SK-MEL-5 (cell line): ENCODE measurements around the gene CIROP. TPM values are rescaled to one million over a fixed set of nuclear protein-coding genes. Genes with fewer than 3 reads are reported as not detected.
A peak's percentile ranks its signal among the peaks of the same experiment; 100 is the strongest.

Source experiments
- DNase-seq: peaks from one replicate; pipeline ENCODE4 v3.0.0-alpha.2; 2016; ENCODE audit warnings: low read depth, low spot score
- in situ Hi-C: cut with HindIII; loops from 2 replicates; pipeline ENCODE4 v1.10.0; 2016; ENCODE audit warnings: low sequenced_read_pairs, high pct_unique_total_duplicates, low pct_unique_long_range_greater_than_20kb
- total RNA-seq: library from RNA; depleted of rRNA; stranded (reverse); fragments of >200 nt; shearing (Covaris generic); gene quantifications from 2 replicates; pipeline ENCODE4 v1.2.3, GENCODE V29; 2014

CIROP gene
- total RNA-seq, 1 experiment from 2014 or later: not detected

- in situ Hi-C loops: no loop called here
- no peak for DNase-seq
These were observed 31.9 kb upstream of the CIROP start for GRCh38 chr14:23136566-23137133.

- no peak for DNase-seq
- in situ Hi-C loops: no loop called here
These were observed 28.2 kb upstream of the CIROP start for GRCh38 chr14:23132970-23133369.

GRCh38 chr14:23131482-23131881 lies 26.7 kb upstream of the CIROP start:
- no peak for DNase-seq
- in situ Hi-C loops: no loop called here

- no peak for DNase-seq
- in situ Hi-C loops: no loop called here
These were observed 26.1 kb upstream of the CIROP start for GRCh38 chr14:23130871-23131270.

- in situ Hi-C loops: no loop called here
- DNase-seq: no peak
These were observed 25.0 kb upstream of the CIROP start for GRCh38 chr14:23129759-23130316.

GRCh38 chr14:23128969-23129758 lies 24.4 kb upstream of the CIROP start:
- DNase-seq: no peak
- in situ Hi-C loops: no loop called here

GRCh38 chr14:23127861-23128260 lies 23.1 kb upstream of the CIROP start:
- DNase-seq: no peak
- in situ Hi-C loops: no loop called here

- in situ Hi-C loops: no loop called here
- no peak for DNase-seq
These were observed 21.9 kb upstream of the CIROP start for GRCh38 chr14:23126548-23127278.

- in situ Hi-C loops: no loop called here
- DNase-seq: no peak
These were observed 21.2 kb upstream of the CIROP start for GRCh38 chr14:23125933-23126524.

GRCh38 chr14:23125011-23125410 lies 20.2 kb upstream of the CIROP start:
- no peak for DNase-seq
- in situ Hi-C loops: no loop called here

GRCh38 chr14:23124337-23124954 lies 19.7 kb upstream of the CIROP start:
- DNase-seq: no peak
- in situ Hi-C loops: no loop called here

GRCh38 chr14:23123419-23123818 lies 18.6 kb upstream of the CIROP start:
- no peak for DNase-seq
- in situ Hi-C loops: no loop called here

GRCh38 chr14:23122086-23122485 lies 17.3 kb upstream of the CIROP start:
- no peak for DNase-seq
- in situ Hi-C loops: no loop called here

GRCh38 chr14:23121361-23121771 lies 16.6 kb upstream of the CIROP start:
- DNase-seq: no peak
- in situ Hi-C loops: no loop called here

- DNase-seq: peak; percentile 88
These were observed 15.9 kb upstream of the CIROP start for GRCh38 chr14:23120541-23121251.

GRCh38 chr14:23119363-23120327 lies 14.9 kb upstream of the CIROP start:
- in situ Hi-C loops: no loop called here

More at GRCh38 chr14:23120541-23121251, 15.9 kb upstream of the CIROP start:
- in situ Hi-C loops: no loop called here

More at GRCh38 chr14:23119363-23120327, 14.9 kb upstream of the CIROP start:
- DNase-seq: no peak
